H9 (cell line): ENCODE measurements around the gene HS6ST3. TPM values are rescaled to one million over a fixed set of nuclear protein-coding genes. Genes with fewer than 3 reads are reported as not detected.

Experiments
- DNase-seq: peaks from one replicate; pipeline ENCODE4 v3.0.0-alpha.2; 2017
- H2AFZ ChIP-seq: one replicate; pipeline ENCODE4 v1.6.1; 2013; ENCODE audit warnings: mild to moderate bottlenecking, low read length, control low read depth, moderate library complexity
- H2AK5ac ChIP-seq: 2 replicates; pipeline ENCODE4 v1.6.1; 2013; ENCODE audit warnings: low read length, control low read depth, mixed read lengths; ENCODE audit not compliant: insufficient read length
- H2BK120ac ChIP-seq: one replicate; pipeline ENCODE4 v1.6.1; 2013; ENCODE audit warnings: low read depth, mild to moderate bottlenecking, low read length, control low read depth, inconsistent platforms; ENCODE audit not compliant: poor library complexity, severe bottlenecking
- H2BK12ac ChIP-seq: 2 replicates; pipeline ENCODE4 v1.6.1; 2013; ENCODE audit warnings: low read length, control low read depth, mixed read lengths, low read depth; ENCODE audit not compliant: insufficient read length
- H2BK15ac ChIP-seq: 2 replicates; pipeline ENCODE4 v1.6.1; 2013; ENCODE audit warnings: low read depth, low read length, control low read depth
- H2BK20ac ChIP-seq: one replicate; pipeline ENCODE4 v1.6.1; 2013; ENCODE audit warnings: low read depth, mild to moderate bottlenecking, low read length, control low read depth, inconsistent platforms; ENCODE audit not compliant: poor library complexity, severe bottlenecking
- H2BK5ac ChIP-seq: 2 replicates; pipeline ENCODE4 v1.6.1; 2013; ENCODE audit warnings: low read length, control low read depth, mixed read lengths; ENCODE audit not compliant: insufficient read length
- H3K14ac ChIP-seq: 2 replicates; pipeline ENCODE4 v1.6.1; 2013; ENCODE audit warnings: low read length, control low read depth; ENCODE audit not compliant: insufficient read depth
- H3K18ac ChIP-seq: 2 replicates; pipeline ENCODE4 v1.6.1; 2013; ENCODE audit warnings: low read depth, mild to moderate bottlenecking, mixed read lengths, low read length, control low read depth; ENCODE audit not compliant: insufficient read length
- H3K23ac ChIP-seq: 2 replicates; pipeline ENCODE4 v1.6.1; 2013; ENCODE audit warnings: low read length, control low read depth, mixed read lengths, low read depth; ENCODE audit not compliant: insufficient read length
- H3K23me2 ChIP-seq: 2 replicates; pipeline ENCODE4 v1.6.1; 2013; ENCODE audit warnings: low read depth, mild to moderate bottlenecking, mixed read lengths, low read length, control low read depth; ENCODE audit not compliant: insufficient read length, poor library complexity, severe bottlenecking
- H3K27ac ChIP-seq: 2 replicates; pipeline ENCODE4 v1.5.1; 2013; ENCODE audit warnings: low read length, control low read depth, mixed read lengths, low read depth; ENCODE audit not compliant: insufficient read length
- H3K27me3 ChIP-seq: 2 replicates; pipeline ENCODE4 v1.6.1; 2013; ENCODE audit warnings: low read length, control low read depth, inconsistent platforms; ENCODE audit not compliant: insufficient read depth
- H3K4ac ChIP-seq: 2 replicates; pipeline ENCODE4 v1.6.1; 2013; ENCODE audit warnings: low read depth, mild to moderate bottlenecking, control low read depth, inconsistent platforms, low read length, moderate library complexity
- H3K4me1 ChIP-seq: 2 replicates; pipeline ENCODE4 v1.6.1; 2013; ENCODE audit warnings: low read length, control low read depth, inconsistent platforms; ENCODE audit not compliant: insufficient read depth
- H3K4me2 ChIP-seq: 2 replicates; pipeline ENCODE4 v1.6.1; 2013; ENCODE audit warnings: low read length, control low read depth, mixed read lengths; ENCODE audit not compliant: insufficient read length, insufficient read depth
- H3K56ac ChIP-seq: 2 replicates; pipeline ENCODE4 v1.6.1; 2013; ENCODE audit warnings: low read depth, mild to moderate bottlenecking, mixed read lengths, low read length, control low read depth; ENCODE audit not compliant: insufficient read length
- H3K79me1 ChIP-seq: 2 replicates; pipeline ENCODE4 v1.6.1; 2013; ENCODE audit warnings: low read depth, mild to moderate bottlenecking, moderate library complexity, low read length, control low read depth, inconsistent platforms; ENCODE audit not compliant: insufficient read depth, poor library complexity, severe bottlenecking
- H3K79me2 ChIP-seq: 2 replicates; pipeline ENCODE4 v1.6.1; 2013; ENCODE audit warnings: low read length, control low read depth, inconsistent platforms; ENCODE audit not compliant: insufficient read depth
- H3K9ac ChIP-seq: 2 replicates; pipeline ENCODE4 v1.6.1; 2013; ENCODE audit warnings: low read length, control low read depth, mixed read lengths; ENCODE audit not compliant: insufficient read length; ENCODE audit errors: extremely low read depth
- H3K9me3 ChIP-seq: one replicate; pipeline ENCODE4 v1.6.1; 2013; ENCODE audit warnings: low read depth, low read length, inconsistent platforms; ENCODE audit not compliant: control insufficient read depth
- H3T11ph ChIP-seq: one replicate; pipeline ENCODE4 v1.6.1; 2013; ENCODE audit warnings: mild to moderate bottlenecking, low read length, control low read depth, inconsistent platforms
- H4K20me1 ChIP-seq: one replicate; pipeline ENCODE4 v1.6.1; 2013; ENCODE audit not compliant: control insufficient read depth, insufficient read length, insufficient read depth
- H4K5ac ChIP-seq: 2 replicates; pipeline ENCODE4 v1.6.1; 2013; ENCODE audit warnings: low read depth, mild to moderate bottlenecking, mixed read lengths, low read length, control low read depth; ENCODE audit not compliant: insufficient read length
- H4K8ac ChIP-seq: replicated peaks from 2 replicates; pipeline ENCODE4 v1.6.1; 2013; ENCODE audit warnings: low read length, control low read depth, mixed read lengths, low read depth; ENCODE audit not compliant: insufficient read length
- H4K91ac ChIP-seq: 2 replicates; pipeline ENCODE4 v1.6.1; 2013; ENCODE audit warnings: low read depth, mild to moderate bottlenecking, moderate library complexity, mixed read lengths, low read length, control low read depth; ENCODE audit not compliant: insufficient read length
- H3K27ac Mint-ChIP-seq, 3 experiments: 2 replicates in 2 of 3; 3 replicates in 1 of 3; pipeline ENCODE4 v1.8.0; 2020 to 2021; ENCODE audit warnings: mixed read lengths in 3 of 3, mild to moderate bottlenecking in 1 of 3, moderate library complexity in 1 of 3
- H3K27me3 Mint-ChIP-seq: 2 replicates; pipeline ENCODE4 v1.8.0; 2021; ENCODE audit warnings: low read depth, mild to moderate bottlenecking, moderate library complexity, mixed read lengths
- H3K36me3 Mint-ChIP-seq, 3 experiments: 2 replicates in 2 of 3; 3 replicates in 1 of 3; pipeline ENCODE4 v1.8.0; 2020 to 2021; ENCODE audit warnings: low read depth in 3 of 3, mixed read lengths in 3 of 3; ENCODE audit not compliant: insufficient read depth in 1 of 3
- H3K4me1 Mint-ChIP-seq, 2 experiments: 2 replicates each; pipeline ENCODE4 v1.8.0; 2020; ENCODE audit warnings: mixed read lengths in 2 of 2
- H3K4me3 Mint-ChIP-seq, 2 experiments: 2 replicates in 1 of 2; 3 replicates in 1 of 2; pipeline ENCODE4 v1.8.0; 2020 to 2021; ENCODE audit warnings: mild to moderate bottlenecking in 2 of 2, mixed read lengths in 2 of 2, moderate library complexity in 1 of 2
- H3K9me3 Mint-ChIP-seq, 2 experiments: 2 replicates in 1 of 2; 3 replicates in 1 of 2; pipeline ENCODE4 v1.8.0; 2020; ENCODE audit warnings: mild to moderate bottlenecking in 2 of 2, mixed read lengths in 2 of 2, moderate library complexity in 1 of 2
- WGBS: extraction: QIAGEN DNeasy Blood & Tissue Kit; methylation state at CpG from one replicate; pipeline ENCODE4 v1.1.7; 2013; ENCODE audit warnings: missing lambda C conversion rate, low lambda C conversion rate, mixed read lengths; ENCODE audit not compliant: insufficient read length; ENCODE audit errors: extremely low coverage; 5-methylcytosine and 5-hydroxymethylcytosine counted together
- total RNA-seq: library from RNA; stranded (reverse); gene quantifications from 2 replicates; pipeline ENCODE4 v1.2.1, GENCODE V29; 2021
- TF ChIP-seq, protein P1 (sequence below): fragments of 200-600 bp; sonication (generic); conservative IDR thresholded peaks from 3 replicates; pipeline ENCODE4 v1.8.0; 2021; ENCODE audit warnings: antibody characterized with exemption, mild to moderate bottlenecking

Gene HS6ST3
- total RNA-seq, 1 experiment from 2014 or later = 0.44 TPM

DNA sequence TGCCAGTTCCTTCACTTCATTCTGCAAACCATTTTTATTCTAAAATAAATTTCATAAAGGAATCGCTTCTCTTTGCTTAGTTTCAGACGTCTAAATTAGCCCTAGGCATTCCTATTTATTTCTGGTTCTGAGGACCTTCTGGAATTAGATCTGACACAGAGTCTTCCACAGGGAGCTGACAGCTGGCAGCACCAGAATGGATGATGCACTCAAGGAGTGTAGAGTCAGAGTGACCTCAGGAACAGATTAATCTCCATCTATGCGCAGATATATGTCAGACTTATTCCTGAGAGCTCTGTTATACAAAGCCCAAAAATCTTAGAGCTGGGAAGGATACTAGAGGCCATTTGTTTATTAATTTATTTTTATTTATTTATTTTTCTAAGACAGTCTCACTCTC, 450.8 kb downstream of the HS6ST3 start:
- Histone ChIP-seq H3K27me3 (no peaks in the 10 kb centered on the region), H3K18ac (no peak overlapping the region), H3K79me1 (no peaks in the 10 kb centered on the region), H3K23me2 (no peaks in the 10 kb centered on the region), H4K91ac (no peak overlapping the region), H2BK120ac (no peak overlapping the region), H2AK5ac (no peak overlapping the region), H3K4me1 (no peaks in the 10 kb centered on the region), H3T11ph (no peak overlapping the region), H3K14ac (no peak overlapping the region), H4K20me1 (no peaks in the 10 kb centered on the region), H2BK5ac (no peak overlapping the region), H4K5ac (no peak overlapping the region), H2BK15ac (no peak overlapping the region), H3K4ac (no peak overlapping the region), H3K9ac (no peak overlapping the region), H2BK20ac (no peak overlapping the region), H3K9me3 (no peaks in the 10 kb centered on the region), H3K27ac (no peak overlapping the region), H3K4me2 (no peak overlapping the region), H4K8ac (no peak overlapping the region), H3K56ac (no peak overlapping the region), H2AFZ (no peak overlapping the region), H3K79me2 (no peaks in the 10 kb centered on the region), H2BK12ac (no peak overlapping the region), H3K23ac (no peak overlapping the region)
- DNase-seq = no peak
- Mint-ChIP-seq H3K27ac (no peak overlapping the region), H3K4me1 (no peaks in the 10 kb centered on the region), H3K27me3 (no peaks in the 10 kb centered on the region; the same call in 1 of the 2 replicates), H3K9me3 (no peaks in the 10 kb centered on the region), H3K4me3 (no peak overlapping the region), H3K36me3 (no peaks in the 10 kb centered on the region)
- no CpG with 5 or more reads among the region's 3 CpGs for WGBS
- TF ChIP-seq, protein P1, sequence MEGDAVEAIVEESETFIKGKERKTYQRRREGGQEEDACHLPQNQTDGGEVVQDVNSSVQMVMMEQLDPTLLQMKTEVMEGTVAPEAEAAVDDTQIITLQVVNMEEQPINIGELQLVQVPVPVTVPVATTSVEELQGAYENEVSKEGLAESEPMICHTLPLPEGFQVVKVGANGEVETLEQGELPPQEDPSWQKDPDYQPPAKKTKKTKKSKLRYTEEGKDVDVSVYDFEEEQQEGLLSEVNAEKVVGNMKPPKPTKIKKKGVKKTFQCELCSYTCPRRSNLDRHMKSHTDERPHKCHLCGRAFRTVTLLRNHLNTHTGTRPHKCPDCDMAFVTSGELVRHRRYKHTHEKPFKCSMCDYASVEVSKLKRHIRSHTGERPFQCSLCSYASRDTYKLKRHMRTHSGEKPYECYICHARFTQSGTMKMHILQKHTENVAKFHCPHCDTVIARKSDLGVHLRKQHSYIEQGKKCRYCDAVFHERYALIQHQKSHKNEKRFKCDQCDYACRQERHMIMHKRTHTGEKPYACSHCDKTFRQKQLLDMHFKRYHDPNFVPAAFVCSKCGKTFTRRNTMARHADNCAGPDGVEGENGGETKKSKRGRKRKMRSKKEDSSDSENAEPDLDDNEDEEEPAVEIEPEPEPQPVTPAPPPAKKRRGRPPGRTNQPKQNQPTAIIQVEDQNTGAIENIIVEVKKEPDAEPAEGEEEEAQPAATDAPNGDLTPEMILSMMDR = no peak
